ENCODE results near the gene RETSAT.
"Not testable (repeated sequence)": the region's sequence is repeated elsewhere in the genome, so short reads cannot be mapped to it uniquely, and the experiment has no call there.

RETSAT gene

DNA sequence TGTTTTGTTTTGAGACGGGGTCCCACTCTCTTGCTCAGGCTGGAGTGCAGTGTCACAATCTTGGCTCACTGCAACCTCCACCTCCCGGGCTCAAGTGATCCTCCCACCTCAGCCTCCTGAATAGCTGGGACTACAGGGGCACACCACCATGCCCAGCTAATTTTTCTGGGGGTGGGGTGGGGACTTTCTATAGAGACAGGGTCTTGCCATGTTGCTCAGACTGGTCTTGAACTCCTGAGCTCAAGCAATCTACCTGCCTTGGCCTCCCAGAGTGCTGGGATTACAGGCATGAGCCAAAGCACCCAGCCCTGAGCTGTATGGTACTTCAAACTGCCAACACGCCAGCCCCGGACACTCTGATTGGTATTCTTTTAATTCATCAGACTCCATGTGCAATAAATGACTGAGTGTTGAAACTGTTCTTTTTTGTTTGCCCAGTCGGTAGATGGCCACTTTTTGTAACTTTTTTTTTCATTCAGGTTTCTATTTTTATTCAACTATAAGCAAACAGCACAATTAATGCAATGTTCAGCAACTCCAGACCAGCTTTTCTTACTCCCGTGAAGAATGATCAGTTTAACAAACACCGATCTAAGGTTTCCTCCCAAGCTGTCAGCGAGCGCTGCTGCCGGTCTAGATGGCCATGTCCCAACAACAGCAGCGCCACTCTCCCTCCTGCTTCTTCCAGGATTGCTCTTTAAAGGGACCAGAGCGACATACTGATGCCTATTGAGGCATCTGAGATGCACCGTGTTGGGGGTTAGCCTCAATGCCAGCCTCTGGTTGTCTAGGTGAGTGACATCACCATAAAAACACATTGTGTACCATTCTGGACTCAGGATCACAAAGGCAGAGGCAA, 14.1 kb downstream of the RETSAT start:
- no peak overlapping the region for H3K27ac ChIP-seq (ENCODE audit: insufficient read depth, low read length, poor library complexity, severe bottlenecking)
- H3K36me3 ChIP-seq (ENCODE audit: control insufficient read depth, insufficient read depth, low read length), result peaks cover 19% of the 10 kb centered on the region
- H3K4me1 ChIP-seq (ENCODE audit: control insufficient read depth, insufficient read depth, low read length, poor library complexity, severe bottlenecking), result no peaks in the 10 kb centered on the region
- DNase-seq, result no peak
- no peak overlapping the region for H3K4me3 ChIP-seq (ENCODE audit: insufficient read depth, low read depth, low read length, poor library complexity, severe bottlenecking)
- H3K27me3 ChIP-seq (replicated peaks; ENCODE audit: control insufficient read depth, insufficient read depth, low read length, poor library complexity, severe bottlenecking), result no peaks in the 10 kb centered on the region
- no peaks in the 10 kb centered on the region for H3K9me3 ChIP-seq (ENCODE audit: control insufficient read depth, low read length)

GRCh38 chr2:85334928-85335327, 19.4 kb downstream of the RETSAT start:
- Histone ChIP-seq H3K4me3 (ENCODE audit: insufficient read depth, low read depth, low read length, poor library complexity, severe bottlenecking) (no peak overlapping the region), H3K27me3 (replicated peaks; ENCODE audit: control insufficient read depth, insufficient read depth, low read length, poor library complexity, severe bottlenecking) (no peaks in the 10 kb centered on the region), H3K36me3 (ENCODE audit: control insufficient read depth, insufficient read depth, low read length) (no peaks in the 10 kb centered on the region), H3K4me1 (ENCODE audit: control insufficient read depth, insufficient read depth, low read length, poor library complexity, severe bottlenecking) (no peaks in the 10 kb centered on the region), H3K27ac (ENCODE audit: insufficient read depth, low read length, poor library complexity, severe bottlenecking) (no peak overlapping the region), H3K9me3 (ENCODE audit: control insufficient read depth, low read length) (no peaks in the 10 kb centered on the region)
- no peak for DNase-seq

DNA sequence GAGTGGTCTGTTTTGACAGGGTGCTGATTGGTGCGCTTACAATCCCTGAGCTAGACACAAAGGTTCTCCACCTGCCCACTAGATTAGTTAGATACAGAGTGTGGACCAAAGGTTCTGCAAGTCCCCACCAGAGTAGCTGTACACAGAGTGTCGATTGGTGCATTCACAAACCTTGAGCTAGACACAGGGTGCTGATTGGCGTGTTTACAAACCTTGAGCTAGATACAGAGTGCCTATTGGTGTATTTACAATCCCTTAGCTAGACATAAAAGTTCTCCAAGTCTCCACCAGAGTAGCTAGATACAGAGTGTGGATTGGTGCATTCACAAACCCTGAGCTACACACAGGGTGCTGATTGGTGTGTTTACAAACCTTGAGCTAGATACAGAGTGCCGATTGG, 20.5 kb downstream of the RETSAT start:
- H3K9me3 ChIP-seq (ENCODE audit: control insufficient read depth, low read length); H3K27me3 ChIP-seq (replicated peaks; ENCODE audit: control insufficient read depth, insufficient read depth, low read length, poor library complexity, severe bottlenecking); H3K36me3 ChIP-seq (ENCODE audit: control insufficient read depth, insufficient read depth, low read length); H3K27ac ChIP-seq (ENCODE audit: insufficient read depth, low read length, poor library complexity, severe bottlenecking); H3K4me3 ChIP-seq (ENCODE audit: insufficient read depth, low read depth, low read length, poor library complexity, severe bottlenecking); H3K4me1 ChIP-seq (ENCODE audit: control insufficient read depth, insufficient read depth, low read length, poor library complexity, severe bottlenecking); DNase-seq: not testable (repeated sequence)

- Histone ChIP-seq H3K27me3 (replicated peaks; ENCODE audit: control insufficient read depth, insufficient read depth, low read length, poor library complexity, severe bottlenecking) (no peaks in the 10 kb centered on the region), H3K27ac (ENCODE audit: insufficient read depth, low read length, poor library complexity, severe bottlenecking) (no peak overlapping the region), H3K36me3 (ENCODE audit: control insufficient read depth, insufficient read depth, low read length) (no peaks in the 10 kb centered on the region), H3K9me3 (ENCODE audit: control insufficient read depth, low read length) (no peaks in the 10 kb centered on the region), H3K4me3 (ENCODE audit: insufficient read depth, low read depth, low read length, poor library complexity, severe bottlenecking) (no peak overlapping the region), H3K4me1 (ENCODE audit: control insufficient read depth, insufficient read depth, low read length, poor library complexity, severe bottlenecking) (peaks cover 6% of the 10 kb centered on the region)
- no peak for DNase-seq
These were observed 23.3 kb downstream of the RETSAT start for GRCh38 chr2:85330839-85331636.

DNA sequence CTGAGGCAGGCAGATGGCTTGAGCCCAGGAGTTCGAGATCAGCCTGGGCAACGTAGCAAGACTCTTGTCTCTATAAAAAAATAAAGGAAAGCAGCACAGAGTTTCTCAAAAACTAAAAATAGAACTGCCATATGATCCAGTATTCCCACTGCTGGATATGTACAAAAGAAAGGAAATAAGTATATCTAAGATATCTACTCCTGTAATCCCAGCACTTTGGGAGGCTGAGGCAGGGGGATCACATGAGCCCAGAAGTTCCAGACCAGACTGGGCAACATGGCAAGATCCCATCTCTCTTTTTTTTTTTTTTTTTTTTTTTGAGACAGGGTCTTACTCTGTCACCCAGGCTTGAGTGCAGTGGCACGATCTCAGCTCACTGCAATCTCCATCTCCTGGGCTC, 24.6 kb downstream of the RETSAT start:
- H3K27me3 ChIP-seq (replicated peaks; ENCODE audit: control insufficient read depth, insufficient read depth, low read length, poor library complexity, severe bottlenecking); DNase-seq; H3K4me3 ChIP-seq (ENCODE audit: insufficient read depth, low read depth, low read length, poor library complexity, severe bottlenecking); H3K36me3 ChIP-seq (ENCODE audit: control insufficient read depth, insufficient read depth, low read length); H3K4me1 ChIP-seq (ENCODE audit: control insufficient read depth, insufficient read depth, low read length, poor library complexity, severe bottlenecking); H3K27ac ChIP-seq (ENCODE audit: insufficient read depth, low read length, poor library complexity, severe bottlenecking); H3K9me3 ChIP-seq (ENCODE audit: control insufficient read depth, low read length): not testable (repeated sequence)

DNA sequence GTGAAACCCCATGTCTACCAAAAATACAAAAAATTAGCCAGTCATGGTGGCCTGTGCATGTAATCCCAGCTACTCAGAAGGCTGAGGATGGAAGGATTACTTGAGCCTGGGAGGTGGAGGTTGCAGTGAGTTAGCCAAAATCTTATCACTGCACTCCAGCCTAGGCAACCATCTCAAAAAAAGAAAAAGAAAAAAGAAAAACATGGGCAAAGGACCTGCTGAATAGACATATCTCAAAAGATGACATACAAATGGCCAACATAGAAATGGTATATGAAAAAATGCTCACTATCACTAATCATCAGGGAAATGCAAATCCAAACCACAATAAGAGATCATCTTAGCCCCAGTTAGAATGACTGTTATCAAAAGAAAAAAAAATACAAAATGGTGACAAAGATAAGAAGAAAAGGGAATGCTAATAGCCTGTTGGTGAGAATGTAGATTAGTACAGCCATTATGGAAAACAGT, 25.1 kb downstream of the RETSAT start:
- Histone ChIP-seq H3K36me3 (ENCODE audit: control insufficient read depth, insufficient read depth, low read length) (peaks cover 9% of the 10 kb centered on the region), H3K4me1 (ENCODE audit: control insufficient read depth, insufficient read depth, low read length, poor library complexity, severe bottlenecking) (peaks cover 15% of the 10 kb centered on the region), H3K4me3 (ENCODE audit: insufficient read depth, low read depth, low read length, poor library complexity, severe bottlenecking) (no peak overlapping the region), H3K27me3 (replicated peaks; ENCODE audit: control insufficient read depth, insufficient read depth, low read length, poor library complexity, severe bottlenecking) (no peaks in the 10 kb centered on the region), H3K9me3 (ENCODE audit: control insufficient read depth, low read length) (no peaks in the 10 kb centered on the region), H3K27ac (ENCODE audit: insufficient read depth, low read length, poor library complexity, severe bottlenecking) (no peak overlapping the region)
- no peak for DNase-seq

DNA sequence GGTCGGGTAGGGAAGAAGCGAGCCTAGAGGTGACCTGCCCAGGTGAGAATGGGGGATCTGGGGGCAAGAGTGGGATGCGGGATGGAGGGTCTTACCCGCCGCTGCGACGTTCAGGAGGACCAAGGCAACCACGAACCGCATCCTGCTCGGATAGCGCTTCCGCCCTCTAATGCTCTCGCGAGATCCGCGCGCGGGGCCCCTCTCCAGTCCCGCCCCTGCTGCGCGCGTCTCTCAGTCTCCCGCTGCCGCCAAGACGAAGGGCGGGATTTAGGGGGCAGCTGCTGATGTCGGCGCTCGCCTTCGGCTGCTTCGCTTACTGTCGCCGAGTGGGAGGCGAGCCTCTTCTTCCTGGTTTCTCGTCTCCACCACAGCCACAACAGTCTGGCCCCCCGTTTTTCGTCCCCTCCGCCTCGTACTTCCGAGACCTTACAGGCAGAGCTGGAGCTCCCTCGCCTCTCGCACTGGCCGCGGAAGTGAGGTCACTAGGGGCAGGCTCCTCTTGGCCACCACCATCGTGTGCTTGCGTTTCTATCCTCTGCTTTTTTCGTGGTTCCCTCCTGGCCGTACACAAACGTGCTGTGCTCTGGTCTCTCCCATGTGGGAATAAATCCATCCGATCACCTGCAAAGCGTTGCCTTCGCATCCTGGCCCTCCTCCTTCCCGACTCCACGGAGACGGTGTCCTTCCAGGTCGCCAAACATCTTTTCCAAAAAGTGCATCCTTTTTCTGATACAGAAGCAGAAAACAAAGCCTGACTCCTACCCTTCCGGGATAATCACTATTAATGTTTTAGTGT, 26.3 kb downstream of the RETSAT start, which contains the start of gene TGOLN2:
TGOLN2 (minus strand) TSS at position 168 of the 796 bp plus-strand sequence; CDS start at position 141, 27 bp downstream.
- peak; percentile 84 to 89 (median 85) for DNase-seq
- Histone ChIP-seq H3K4me3 (ENCODE audit: insufficient read depth, low read depth, low read length, poor library complexity, severe bottlenecking) (peak within 1 kb of the TSS; percentile 82), H3K36me3 (ENCODE audit: control insufficient read depth, insufficient read depth, low read length) (peaks cover 18% of the 10 kb centered on the region), H3K4me1 (ENCODE audit: control insufficient read depth, insufficient read depth, low read length, poor library complexity, severe bottlenecking) (peaks cover 26% of the 10 kb centered on the region), H3K27ac (ENCODE audit: insufficient read depth, low read length, poor library complexity, severe bottlenecking) (peak within 1 kb of the TSS; percentile 95), H3K27me3 (replicated peaks; ENCODE audit: control insufficient read depth, insufficient read depth, low read length, poor library complexity, severe bottlenecking) (no peaks in the 10 kb centered on the region), H3K9me3 (ENCODE audit: control insufficient read depth, low read length) (no peaks in the 10 kb centered on the region)

DNA sequence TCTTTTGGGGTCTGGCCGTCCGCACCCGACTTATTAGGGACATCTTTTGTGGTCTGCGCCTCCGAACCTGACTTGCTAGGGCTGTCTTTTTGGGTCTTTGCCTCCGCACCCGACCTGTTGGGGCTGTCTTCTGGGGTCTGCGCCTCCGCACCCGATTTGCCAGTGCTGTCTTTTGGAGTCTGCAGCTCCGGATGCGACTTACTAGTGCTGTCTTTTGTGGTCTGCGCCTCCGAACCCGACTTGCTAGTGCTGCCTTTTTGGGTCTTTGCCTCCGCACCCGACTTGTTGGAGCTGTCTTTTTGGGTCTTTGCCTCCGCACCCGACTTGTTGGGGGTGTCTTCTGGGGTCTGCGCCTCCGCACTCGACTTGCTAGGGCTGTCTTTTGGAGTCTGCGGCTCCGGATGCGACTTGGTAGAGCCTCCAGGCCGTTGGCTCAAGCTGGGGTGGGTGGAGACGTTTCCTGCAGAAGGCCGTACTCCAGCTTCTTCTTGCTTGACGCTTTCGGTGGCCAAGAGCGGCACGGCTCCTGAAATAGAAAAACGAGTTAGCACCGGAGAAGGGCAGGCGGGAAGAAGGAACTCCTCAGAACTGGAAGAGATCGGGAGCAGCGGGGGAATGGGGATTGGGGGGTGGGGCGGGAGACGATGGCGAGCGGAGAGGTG, 27.0 kb downstream of the RETSAT start:
- H3K4me1 ChIP-seq (ENCODE audit: control insufficient read depth, insufficient read depth, low read length, poor library complexity, severe bottlenecking), result peaks cover 33% of the 10 kb centered on the region
- DNase-seq, result peak; percentile 26 to 42 (median 41)
- peak overlapping the region; percentile 82 for H3K4me3 ChIP-seq (ENCODE audit: insufficient read depth, low read depth, low read length, poor library complexity, severe bottlenecking)

DNA sequence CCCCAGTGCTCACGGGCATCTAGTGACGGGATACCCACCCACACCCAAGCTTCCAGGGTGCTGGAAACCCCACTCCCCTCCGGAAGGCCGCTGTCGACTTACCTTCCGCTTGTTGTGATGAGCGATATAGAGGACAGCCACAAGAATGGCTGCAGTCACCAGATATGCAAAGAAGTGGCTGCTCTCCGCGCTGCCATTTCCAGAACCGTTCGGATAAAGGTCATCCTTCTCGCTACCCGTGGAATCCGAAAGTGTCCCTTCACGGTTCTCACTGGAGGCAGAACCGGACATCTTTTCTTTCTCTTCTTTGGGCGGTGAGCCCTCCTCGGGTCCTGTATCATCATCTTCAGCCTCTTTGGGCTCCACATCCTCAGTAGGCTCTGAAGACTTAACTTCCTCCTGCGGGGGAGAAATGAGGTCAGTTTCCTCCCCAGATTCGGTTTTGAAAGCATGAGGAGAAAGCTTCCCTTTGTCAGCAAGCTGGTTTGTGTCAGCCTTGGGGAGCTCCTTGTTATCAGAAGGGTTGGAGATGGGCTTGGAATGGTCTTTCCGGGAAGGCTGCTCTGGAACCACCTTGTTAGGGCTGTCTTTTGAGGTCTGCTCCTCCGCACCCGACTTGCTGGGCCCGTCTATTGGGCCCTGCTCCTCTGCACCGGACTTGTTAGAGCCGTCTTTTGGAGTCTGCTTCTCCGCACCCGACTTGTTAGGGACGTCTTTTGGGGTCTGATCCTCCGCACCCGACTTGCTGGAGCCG, 27.7 kb downstream of the RETSAT start:
- H3K36me3 ChIP-seq (ENCODE audit: control insufficient read depth, insufficient read depth, low read length), result peaks cover 32% of the 10 kb centered on the region
- peak overlapping the region; percentile 95 for H3K27ac ChIP-seq (ENCODE audit: insufficient read depth, low read length, poor library complexity, severe bottlenecking)
- H3K4me1 ChIP-seq (ENCODE audit: control insufficient read depth, insufficient read depth, low read length, poor library complexity, severe bottlenecking), result peaks cover 40% of the 10 kb centered on the region
- DNase-seq, result peak; percentile 25 to 43 (median 36)
- no peaks in the 10 kb centered on the region for H3K27me3 ChIP-seq (replicated peaks; ENCODE audit: control insufficient read depth, insufficient read depth, low read length, poor library complexity, severe bottlenecking)
- peak overlapping the region; percentile 82 for H3K4me3 ChIP-seq (ENCODE audit: insufficient read depth, low read depth, low read length, poor library complexity, severe bottlenecking)
- no peaks in the 10 kb centered on the region for H3K9me3 ChIP-seq (ENCODE audit: control insufficient read depth, low read length)

More for the DNA sequence above, 27.0 kb downstream of the RETSAT start:
- Histone ChIP-seq H3K9me3 (ENCODE audit: control insufficient read depth, low read length) (no peaks in the 10 kb centered on the region), H3K36me3 (ENCODE audit: control insufficient read depth, insufficient read depth, low read length) (peaks cover 25% of the 10 kb centered on the region), H3K27ac (ENCODE audit: insufficient read depth, low read length, poor library complexity, severe bottlenecking) (peak overlapping the region; percentile 95), H3K27me3 (replicated peaks; ENCODE audit: control insufficient read depth, insufficient read depth, low read length, poor library complexity, severe bottlenecking) (no peaks in the 10 kb centered on the region)
